Body of pancreas (tissue), 4 donors: ENCODE data around the gene MED15. TPM values are rescaled to one million over a fixed set of nuclear protein-coding genes. Genes with fewer than 3 reads are reported as not detected.

Source experiments
- ATAC-seq: fragments of 150-250 bp; one replicate; pipeline ENCODE4 v1.9.1; 2016
- DNase-seq, 4 donors: peaks; one replicate each; pipeline ENCODE4 v3.0.0-alpha.2; 2019
- H3K27ac ChIP-seq, 4 donors: fragments of 200-600 bp; sonication (generic); 1 replicate in 3 of 4; 2 replicates in 1 of 4; pipeline versions ENCODE4 v1.5.1 to v1.6.1; 2016 to 2019; ENCODE audit warnings: mild to moderate bottlenecking in 1 of 4, mixed read lengths in 1 of 4, moderate library complexity in 1 of 4
- H3K27me3 ChIP-seq, 2 donors: fragments of 200-600 bp; sonication (generic); one replicate each; pipeline ENCODE4 v1.6.0; 2016; ENCODE audit warnings: mild to moderate bottlenecking in 1 of 2
- H3K36me3 ChIP-seq, 2 donors: fragments of 200-600 bp; sonication (generic); replicated peaks in 1 of 2; 2 replicates each; pipeline ENCODE4 v1.5.1; 2016; ENCODE audit warnings: low read depth in 2 of 2; ENCODE audit not compliant: insufficient read depth in 1 of 2
- H3K4me1 ChIP-seq: fragments of 200-600 bp; sonication (generic); one replicate; pipeline ENCODE4 v1.6.0; 2016
- H3K4me3 ChIP-seq, 2 donors: fragments of 200-600 bp; sonication (generic); 1 replicate in 1 of 2; 2 replicates in 1 of 2; pipeline ENCODE4 v1.5.1; 2016 to 2019
- H3K9me3 ChIP-seq, 3 donors: fragments of 200-600 bp; sonication (generic); 1 replicate in 2 of 3; 2 replicates in 1 of 3; pipeline ENCODE4 v1.5.1; 2016
- POLR2A ChIP-seq, 3 donors: fragments of 450-650 bp; IDR thresholded peaks; one replicate each; pipeline ENCODE4 v1.6.1; 2016; ENCODE audit warnings: antibody characterized with exemption in 3 of 3, mild to moderate bottlenecking in 2 of 3
- WGBS, 2 donors: methylation state at CpG; one replicate each; pipeline ENCODE4 v1.1.5; 2017; 5-methylcytosine and 5-hydroxymethylcytosine counted together
- intact Hi-C: fragments of 100-400 bp; cut with DNase I; formaldehyde crosslinking; loops from one replicate; pipeline ENCODE4 v1.15.1; 2023
- total RNA-seq, 2 donors: library from RNA; depleted of rRNA; stranded (reverse); fragments of >200 nt; gene quantifications; one replicate each; pipeline ENCODE4 v1.1.0, GENCODE V29; 2016
- TF ChIP-seq, protein P1 (sequence below), 7 experiments: fragments of 450-650 bp in 4 of 7; fragments of 200-600 bp in 3 of 7; sonication (generic) in 3 of 7; IDR thresholded peaks; one replicate each; pipeline ENCODE4 v1.5.1; 2016 to 2019; ENCODE audit warnings: antibody characterized with exemption in 7 of 7

MED15 gene
- total RNA-seq, 2 donors from 2014 or later = 31.6 to 36.9 TPM

DNA sequence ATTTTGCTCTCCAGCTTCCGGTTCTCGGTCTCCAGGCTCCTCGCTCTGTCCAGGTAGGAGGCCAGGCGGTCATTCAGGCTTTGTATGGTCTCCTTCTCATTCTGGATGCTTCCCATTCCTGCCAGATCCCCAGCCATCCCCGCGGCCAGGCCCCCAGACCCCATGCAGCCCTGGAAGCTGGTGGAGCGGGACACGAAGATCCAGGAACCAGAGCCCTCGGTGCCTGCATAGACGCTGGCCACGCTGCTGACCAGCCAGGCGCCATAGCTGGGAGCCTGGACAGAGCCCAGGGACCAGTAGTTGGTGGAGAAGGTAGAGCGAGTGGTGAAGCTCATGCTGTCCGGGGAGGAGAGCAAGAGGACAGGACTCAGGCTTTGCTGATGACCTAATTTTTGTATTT, 23.6 kb upstream of the MED15 start:
- no peak for DNase-seq
- 97 to 99% methylated on average over 10 to 14 of the region's 14 CpGs for WGBS, 2 donors
- TF ChIP-seq POLR2A (IDR thresholded peaks at IDR 0.05) = no peak
- TF ChIP-seq, protein P1, sequence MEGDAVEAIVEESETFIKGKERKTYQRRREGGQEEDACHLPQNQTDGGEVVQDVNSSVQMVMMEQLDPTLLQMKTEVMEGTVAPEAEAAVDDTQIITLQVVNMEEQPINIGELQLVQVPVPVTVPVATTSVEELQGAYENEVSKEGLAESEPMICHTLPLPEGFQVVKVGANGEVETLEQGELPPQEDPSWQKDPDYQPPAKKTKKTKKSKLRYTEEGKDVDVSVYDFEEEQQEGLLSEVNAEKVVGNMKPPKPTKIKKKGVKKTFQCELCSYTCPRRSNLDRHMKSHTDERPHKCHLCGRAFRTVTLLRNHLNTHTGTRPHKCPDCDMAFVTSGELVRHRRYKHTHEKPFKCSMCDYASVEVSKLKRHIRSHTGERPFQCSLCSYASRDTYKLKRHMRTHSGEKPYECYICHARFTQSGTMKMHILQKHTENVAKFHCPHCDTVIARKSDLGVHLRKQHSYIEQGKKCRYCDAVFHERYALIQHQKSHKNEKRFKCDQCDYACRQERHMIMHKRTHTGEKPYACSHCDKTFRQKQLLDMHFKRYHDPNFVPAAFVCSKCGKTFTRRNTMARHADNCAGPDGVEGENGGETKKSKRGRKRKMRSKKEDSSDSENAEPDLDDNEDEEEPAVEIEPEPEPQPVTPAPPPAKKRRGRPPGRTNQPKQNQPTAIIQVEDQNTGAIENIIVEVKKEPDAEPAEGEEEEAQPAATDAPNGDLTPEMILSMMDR (IDR thresholded peaks at IDR 0.05) = no peak

DNA sequence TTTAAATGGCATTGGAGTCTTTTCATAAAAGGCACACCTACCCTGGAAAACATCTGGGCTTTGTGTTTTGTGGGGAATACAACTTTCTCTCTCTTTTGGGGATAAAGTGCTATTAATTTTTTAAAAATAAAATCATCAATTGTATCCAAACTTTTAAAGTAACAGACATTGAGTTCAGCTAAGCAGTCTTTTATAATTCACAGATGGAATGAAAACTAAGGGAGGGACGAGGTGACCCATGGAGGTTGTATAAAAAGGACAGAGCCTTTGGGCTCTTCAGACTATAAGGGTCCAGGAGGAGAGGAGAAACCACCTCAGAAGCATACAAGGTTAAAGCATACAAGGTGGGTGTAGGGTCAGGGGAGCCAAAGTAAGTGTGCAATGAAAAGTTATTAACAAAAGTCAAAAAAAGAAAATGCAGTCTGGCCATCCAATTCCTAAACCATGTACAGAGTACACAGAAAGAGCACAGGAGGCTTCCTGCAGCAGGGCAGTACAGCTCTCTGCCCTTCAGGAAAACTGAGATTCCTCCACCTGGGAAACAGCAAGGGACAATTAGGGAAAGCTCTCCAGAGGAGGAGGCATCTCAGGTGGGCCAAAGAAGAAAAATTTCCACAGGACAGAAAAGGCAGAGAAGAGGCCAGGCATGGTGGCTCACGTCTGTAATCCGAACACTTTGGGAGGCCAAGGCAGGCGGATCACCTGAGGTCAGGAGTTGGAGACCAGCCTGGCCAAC, 22.3 kb upstream of the MED15 start:
- intact Hi-C loops = no loop called here
- H3K4me3 ChIP-seq = no peak overlapping the region
- peaks cover 25% of the 10 kb centered on the region for H3K4me1 ChIP-seq
- no peaks in the 10 kb centered on the region for H3K9me3 ChIP-seq
- no peaks in the 10 kb centered on the region for H3K27me3 ChIP-seq
- DNase-seq = no peak
- peaks cover 0 to 2% of the 10 kb centered on the region in 2 donors for H3K36me3 ChIP-seq
- 90 to 93% methylated on average over 4 of the region's 4 CpGs for WGBS, 2 donors
- TF ChIP-seq, protein P1 (IDR thresholded peaks at IDR 0.05) = no peak
- no peak for TF ChIP-seq POLR2A (IDR thresholded peaks at IDR 0.05)
- H3K27ac ChIP-seq = no peak overlapping the region
- no peak for ATAC-seq

More for the DNA sequence above, 23.6 kb upstream of the MED15 start:
- ATAC-seq = no peak
- intact Hi-C loops = no loop called here
- no peaks in the 10 kb centered on the region for H3K9me3 ChIP-seq
- no peak overlapping the region for H3K4me3 ChIP-seq
- H3K4me1 ChIP-seq = peaks cover 18% of the 10 kb centered on the region
- no peaks in the 10 kb centered on the region for H3K27me3 ChIP-seq
- no peak overlapping the region for H3K27ac ChIP-seq
- H3K36me3 ChIP-seq = peaks cover 0 to under 1% of the 10 kb centered on the region in 2 donors

DNA sequence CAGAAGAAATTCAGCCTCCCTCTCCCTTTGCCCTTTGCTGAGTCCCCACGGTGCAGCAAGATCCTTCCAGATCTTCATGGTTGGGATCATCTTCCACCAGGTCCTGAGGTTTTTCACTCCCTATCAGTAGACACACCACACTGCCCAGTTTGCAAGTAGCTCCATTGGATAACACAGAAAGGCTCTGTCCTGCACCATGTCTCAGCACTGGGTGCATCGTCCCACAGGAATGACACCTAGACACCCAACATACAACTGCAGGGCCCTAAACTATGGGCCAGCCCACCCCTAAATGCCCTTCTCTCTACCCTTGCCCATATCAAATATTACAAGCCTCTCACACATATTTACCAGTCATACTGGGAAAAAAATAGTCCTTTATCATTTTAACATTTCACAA, 21.2 kb upstream of the MED15 start:
- H3K4me1 ChIP-seq = peaks cover 25% of the 10 kb centered on the region
- no peak overlapping the region for H3K4me3 ChIP-seq
- H3K36me3 ChIP-seq = peaks cover 0 to 2% of the 10 kb centered on the region in 2 donors
- no peaks in the 10 kb centered on the region for H3K9me3 ChIP-seq
- no peak overlapping the region for H3K27ac ChIP-seq
- WGBS, 2 donors = 87 to 88% methylated on average over 2 of the region's 2 CpGs
- TF ChIP-seq, protein P1 (IDR thresholded peaks at IDR 0.05) = no peak
- no peak for TF ChIP-seq POLR2A (IDR thresholded peaks at IDR 0.05)
- intact Hi-C loops = no loop called here
- no peaks in the 10 kb centered on the region for H3K27me3 ChIP-seq
- DNase-seq (no peak), ATAC-seq (no peak)

DNA sequence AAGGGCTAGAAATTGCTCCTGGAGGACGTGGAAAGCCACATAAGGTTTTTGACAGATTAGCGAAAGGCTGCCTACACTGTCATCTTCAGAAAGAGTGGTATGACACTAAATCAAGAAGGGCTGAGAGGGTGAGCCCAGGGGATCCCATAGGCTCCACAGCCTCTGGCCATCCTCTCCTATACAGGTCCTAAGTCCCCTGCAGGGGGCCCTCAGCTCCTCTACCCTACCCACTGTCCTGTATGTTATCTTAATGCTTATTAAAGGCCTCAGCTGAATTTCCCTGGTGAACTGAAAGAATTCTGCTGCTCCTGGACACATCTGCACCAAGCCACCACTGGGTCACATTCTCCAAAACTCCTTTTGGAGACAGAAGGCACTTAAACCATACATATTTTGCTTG, 19.7 kb upstream of the MED15 start:
- TF ChIP-seq POLR2A (IDR thresholded peaks at IDR 0.05) = no peak
- TF ChIP-seq, protein P1 (IDR thresholded peaks at IDR 0.05) = no peak
- DNase-seq = no peak
- no peaks in the 10 kb centered on the region for H3K9me3 ChIP-seq
- WGBS, 2 donors = 86 to 100% methylated on average over 2 of the region's 2 CpGs
- no peak overlapping the region for H3K27ac ChIP-seq
- ATAC-seq = no peak
- H3K4me3 ChIP-seq = no peak overlapping the region
- H3K36me3 ChIP-seq = peaks cover 0 to 2% of the 10 kb centered on the region in 2 donors
- peaks cover 29% of the 10 kb centered on the region for H3K4me1 ChIP-seq
- intact Hi-C loops = no loop called here
- no peaks in the 10 kb centered on the region for H3K27me3 ChIP-seq

DNA sequence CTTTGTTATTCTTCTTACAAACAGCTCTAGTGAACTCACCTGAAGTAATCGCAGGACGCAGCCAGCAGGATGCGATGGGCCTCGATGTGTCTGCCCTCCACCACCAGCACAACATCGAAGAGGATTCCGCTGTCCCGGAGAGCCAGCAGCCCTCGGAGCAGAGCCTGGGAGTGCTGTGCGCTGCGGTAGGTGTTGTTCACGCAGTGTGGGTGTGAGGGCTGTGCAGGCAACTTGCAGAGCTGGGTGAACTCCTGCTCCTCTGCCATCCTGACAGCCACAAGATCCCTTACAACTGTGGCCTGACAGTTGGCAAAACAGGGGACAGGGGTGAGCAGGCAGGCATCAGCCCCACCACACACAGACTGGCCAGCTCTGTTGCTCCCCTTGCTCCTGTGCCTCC, 18.5 kb upstream of the MED15 start:
- DNase-seq = no peak
- H3K4me1 ChIP-seq = peaks cover 37% of the 10 kb centered on the region
- H3K9me3 ChIP-seq = no peaks in the 10 kb centered on the region
- no peaks in the 10 kb centered on the region for H3K27me3 ChIP-seq
- H3K4me3 ChIP-seq = no peak overlapping the region
- H3K27ac ChIP-seq = no peak overlapping the region
- no peak for ATAC-seq
- intact Hi-C loops = no loop called here
- TF ChIP-seq, protein P1 (IDR thresholded peaks at IDR 0.05) = no peak
- no peak for TF ChIP-seq POLR2A (IDR thresholded peaks at IDR 0.05)
- peaks cover 0 to 2% of the 10 kb centered on the region in 2 donors for H3K36me3 ChIP-seq
- 79 to 91% methylated on average over 6 to 11 of the region's 11 CpGs for whole genome bisulfite sequencing, 2 donors
